ENCODE measurements around the gene SCGN. TPM values are rescaled to one million over a fixed set of nuclear protein-coding genes. Genes with fewer than 3 reads are reported as not detected.
"Not testable (repeated sequence)": the region's sequence is repeated elsewhere in the genome, so short reads cannot be mapped to it uniquely, and the experiment has no call there.

The SCGN gene
- total RNA-seq, 1 donor from 2014 or later, result 1.6 TPM

DNA sequence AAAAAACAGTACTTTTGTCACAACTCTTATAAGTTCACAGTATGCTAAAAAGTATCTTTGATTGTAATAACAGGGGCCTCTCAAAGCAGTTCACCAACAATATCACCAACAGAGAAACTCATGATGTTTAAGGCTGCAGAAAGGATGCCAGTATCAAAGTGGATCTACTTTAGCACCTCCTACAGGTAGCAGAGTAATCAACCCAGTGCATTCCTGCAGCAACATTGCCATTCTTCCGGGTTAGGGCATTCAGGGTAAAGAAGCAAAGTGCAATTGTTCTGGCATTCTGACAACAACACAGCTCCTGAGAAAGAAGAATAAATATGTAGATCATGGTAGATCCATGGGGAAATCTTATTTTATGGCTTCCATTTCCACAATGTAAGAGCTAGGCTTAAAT is 95.0 kb downstream of the SCGN start:
- no peaks in the 10 kb centered on the region for H3K9me3 ChIP-seq (replicated peaks)

DNA sequence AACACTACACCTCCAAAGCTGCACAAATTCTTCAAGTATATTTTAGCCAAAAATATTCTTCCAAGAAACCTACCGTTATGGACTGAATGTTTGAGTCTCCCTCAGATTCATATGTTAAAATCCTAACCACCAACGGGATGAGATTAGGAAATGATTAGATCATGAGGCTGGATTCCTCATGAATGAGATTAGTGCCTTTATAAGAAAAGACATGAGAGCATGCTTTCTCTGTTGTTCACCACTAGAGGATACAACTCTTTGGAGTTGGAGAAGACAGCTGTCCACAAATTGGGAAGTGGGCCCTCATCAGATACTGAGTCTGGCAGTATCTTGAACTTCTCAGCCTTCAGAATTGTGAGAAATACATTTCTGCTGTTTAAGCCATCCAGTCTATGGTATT is 95.5 kb downstream of the SCGN start:
- Histone ChIP-seq H3K36me3 (no peaks in the 10 kb centered on the region), H3K27me3 (ENCODE audit: low read depth) (no peaks in the 10 kb centered on the region), H3K9me3 (replicated peaks) (no peaks in the 10 kb centered on the region), H3K4me1 (no peaks in the 10 kb centered on the region), H3K4me3 (no peak overlapping the region), H3K27ac (replicated peaks) (no peak overlapping the region)
- TF ChIP-seq CTCF (IDR thresholded peaks at IDR 0.05; ENCODE audit: borderline replicate concordance), result no peak
- intact Hi-C loops (cut with micrococcal nuclease), result no loop called here
- no peak for DNase-seq

More for the DNA sequence above, 95.0 kb downstream of the SCGN start:
- TF ChIP-seq CTCF (IDR thresholded peaks at IDR 0.05; ENCODE audit: borderline replicate concordance), result no peak
- Histone ChIP-seq H3K4me1 (no peaks in the 10 kb centered on the region), H3K4me3 (no peak overlapping the region), H3K27me3 (ENCODE audit: low read depth) (no peaks in the 10 kb centered on the region), H3K27ac (replicated peaks) (no peak overlapping the region), H3K36me3 (no peaks in the 10 kb centered on the region)
- DNase-seq, result no peak
- intact Hi-C loops (cut with micrococcal nuclease), result no loop called here

GRCh38 chr6:25748049-25748448 is 96.0 kb downstream of the SCGN start:
- TF ChIP-seq CTCF (IDR thresholded peaks at IDR 0.05; ENCODE audit: borderline replicate concordance), result no peak
- no peak for DNase-seq
- no peak overlapping the region for H3K4me3 ChIP-seq
- intact Hi-C loops (cut with micrococcal nuclease), result no loop called here
- no peak overlapping the region for H3K27ac ChIP-seq (replicated peaks)
- no peaks in the 10 kb centered on the region for H3K27me3 ChIP-seq (ENCODE audit: low read depth)
- no peaks in the 10 kb centered on the region for H3K4me1 ChIP-seq
- H3K9me3 ChIP-seq (replicated peaks), result no peaks in the 10 kb centered on the region
- no peaks in the 10 kb centered on the region for H3K36me3 ChIP-seq

DNA sequence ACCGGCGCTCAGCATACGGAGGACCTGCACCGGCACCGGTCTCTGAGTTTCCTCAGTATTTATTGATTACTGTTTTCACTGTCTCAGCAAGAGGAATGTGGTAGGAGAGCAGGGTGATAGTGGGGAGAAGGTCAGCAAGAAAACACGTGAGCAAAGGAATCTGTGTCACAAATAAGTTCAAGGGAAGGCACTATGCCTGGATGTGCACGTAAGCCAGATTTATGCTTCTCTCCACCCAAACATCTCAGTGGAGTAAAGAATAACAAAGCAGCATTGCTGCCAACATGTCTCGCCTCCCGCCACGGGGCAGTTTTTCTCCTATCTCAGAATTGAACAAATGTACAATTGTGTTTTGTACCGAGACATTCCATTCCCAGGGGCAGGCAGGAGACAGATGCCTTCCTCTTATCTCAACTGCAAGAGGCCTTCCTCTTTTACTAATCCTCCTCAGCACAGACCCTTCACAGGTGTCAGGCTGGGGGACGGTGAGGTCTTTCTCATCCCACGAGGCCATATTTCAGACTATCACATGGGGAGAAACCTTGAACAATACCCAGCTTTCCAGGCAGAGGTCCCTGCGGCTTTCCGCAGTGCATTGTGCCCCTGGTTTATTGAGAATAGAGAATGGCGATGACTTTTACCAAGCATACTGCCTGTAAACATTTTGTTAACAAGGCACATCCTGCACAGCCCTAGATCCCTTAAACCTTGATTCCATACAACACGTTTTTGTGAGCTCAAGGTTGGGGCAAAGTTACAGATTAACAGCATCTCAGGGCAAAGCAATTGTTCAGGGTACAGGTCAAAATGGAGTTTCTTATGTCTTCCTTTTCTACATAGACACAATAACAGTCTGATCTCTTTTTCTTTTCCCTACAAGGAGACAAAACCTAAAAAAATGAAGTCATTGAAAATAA is 96.8 kb downstream of the SCGN start:
- DNase-seq; H3K27me3 ChIP-seq (ENCODE audit: low read depth); H3K4me1 ChIP-seq; H3K9me3 ChIP-seq (replicated peaks); H3K27ac ChIP-seq (replicated peaks); H3K4me3 ChIP-seq; H3K36me3 ChIP-seq; intact Hi-C loops (cut with micrococcal nuclease): not testable (repeated sequence)

DNA sequence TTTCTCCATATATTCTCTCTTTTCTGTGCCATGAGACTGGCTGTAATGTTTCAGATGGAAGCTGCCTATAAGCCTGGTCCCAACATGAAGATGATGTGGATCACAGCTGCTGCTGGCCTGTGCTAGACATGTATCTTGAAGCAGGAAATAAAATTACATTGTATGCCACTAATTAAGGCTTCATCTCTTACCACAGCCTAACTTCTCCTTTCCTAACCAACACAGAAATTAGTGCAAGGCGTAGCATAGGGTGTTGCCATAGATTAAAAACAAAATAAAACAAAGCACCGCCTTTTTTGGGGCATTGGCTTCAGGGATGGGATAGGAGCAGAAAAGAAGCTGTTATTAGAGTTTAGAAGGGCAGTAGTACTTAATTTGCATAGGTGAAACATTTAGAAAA is 97.8 kb downstream of the SCGN start:
- no peaks in the 10 kb centered on the region for H3K9me3 ChIP-seq (replicated peaks)
- intact Hi-C loops (cut with micrococcal nuclease), result no loop called here

More for the DNA sequence above, 97.8 kb downstream of the SCGN start:
- TF ChIP-seq CTCF (IDR thresholded peaks at IDR 0.05; ENCODE audit: borderline replicate concordance), result no peak
- no peaks in the 10 kb centered on the region for H3K4me1 ChIP-seq
- H3K27ac ChIP-seq (replicated peaks), result no peak overlapping the region
- no peaks in the 10 kb centered on the region for H3K36me3 ChIP-seq
- no peak for DNase-seq
- no peak overlapping the region for H3K4me3 ChIP-seq
- H3K27me3 ChIP-seq (ENCODE audit: low read depth), result no peaks in the 10 kb centered on the region

Data from left ventricle myocardium inferior (tissue), 1 donor.